GM12864 (cell line): Measurements from ENCODE around the gene CIAPIN1.

Experiments
- DNase-seq: peaks from one replicate; pipeline ENCODE4 v3.0.0-alpha.2; 2011; ENCODE audit warnings: low read depth
- H3K4me3 ChIP-seq: 2 replicates; pipeline ENCODE4 v1.5.1; 2011; ENCODE audit warnings: mild to moderate bottlenecking, low read depth, low read length, control low read depth
- TF ChIP-seq, protein P1 (sequence below): IDR thresholded peaks from 2 replicates; pipeline ENCODE4 v1.5.1; 2011; ENCODE audit warnings: low read depth, mild to moderate bottlenecking, moderate library complexity, low read length, control low read depth, inconsistent platforms; ENCODE audit errors: missing control alignments

The CIAPIN1 gene

DNA sequence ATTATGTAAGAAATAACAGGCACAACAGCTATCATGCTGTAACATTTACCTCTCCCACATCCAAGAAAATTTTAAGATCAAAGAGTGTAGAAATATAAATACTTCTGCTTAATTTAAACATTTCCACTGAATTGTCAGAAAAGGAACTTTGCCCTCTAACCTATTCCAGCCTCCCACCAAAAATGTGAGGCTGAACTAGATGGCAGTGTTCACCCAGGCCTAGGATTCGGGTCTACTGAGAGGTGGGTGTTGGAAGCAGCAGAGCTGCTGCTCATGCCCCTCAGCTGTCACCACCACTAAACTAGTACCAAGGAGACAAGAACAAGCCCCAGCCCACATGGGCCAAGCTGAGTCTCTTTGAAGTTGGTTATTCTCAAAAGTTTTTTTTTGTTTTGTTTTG lies 11.3 kb downstream of the CIAPIN1 start:
- no peak overlapping the region for H3K4me3 ChIP-seq
- no peak for DNase-seq
- TF ChIP-seq, protein P1, sequence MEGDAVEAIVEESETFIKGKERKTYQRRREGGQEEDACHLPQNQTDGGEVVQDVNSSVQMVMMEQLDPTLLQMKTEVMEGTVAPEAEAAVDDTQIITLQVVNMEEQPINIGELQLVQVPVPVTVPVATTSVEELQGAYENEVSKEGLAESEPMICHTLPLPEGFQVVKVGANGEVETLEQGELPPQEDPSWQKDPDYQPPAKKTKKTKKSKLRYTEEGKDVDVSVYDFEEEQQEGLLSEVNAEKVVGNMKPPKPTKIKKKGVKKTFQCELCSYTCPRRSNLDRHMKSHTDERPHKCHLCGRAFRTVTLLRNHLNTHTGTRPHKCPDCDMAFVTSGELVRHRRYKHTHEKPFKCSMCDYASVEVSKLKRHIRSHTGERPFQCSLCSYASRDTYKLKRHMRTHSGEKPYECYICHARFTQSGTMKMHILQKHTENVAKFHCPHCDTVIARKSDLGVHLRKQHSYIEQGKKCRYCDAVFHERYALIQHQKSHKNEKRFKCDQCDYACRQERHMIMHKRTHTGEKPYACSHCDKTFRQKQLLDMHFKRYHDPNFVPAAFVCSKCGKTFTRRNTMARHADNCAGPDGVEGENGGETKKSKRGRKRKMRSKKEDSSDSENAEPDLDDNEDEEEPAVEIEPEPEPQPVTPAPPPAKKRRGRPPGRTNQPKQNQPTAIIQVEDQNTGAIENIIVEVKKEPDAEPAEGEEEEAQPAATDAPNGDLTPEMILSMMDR: no peak

DNA sequence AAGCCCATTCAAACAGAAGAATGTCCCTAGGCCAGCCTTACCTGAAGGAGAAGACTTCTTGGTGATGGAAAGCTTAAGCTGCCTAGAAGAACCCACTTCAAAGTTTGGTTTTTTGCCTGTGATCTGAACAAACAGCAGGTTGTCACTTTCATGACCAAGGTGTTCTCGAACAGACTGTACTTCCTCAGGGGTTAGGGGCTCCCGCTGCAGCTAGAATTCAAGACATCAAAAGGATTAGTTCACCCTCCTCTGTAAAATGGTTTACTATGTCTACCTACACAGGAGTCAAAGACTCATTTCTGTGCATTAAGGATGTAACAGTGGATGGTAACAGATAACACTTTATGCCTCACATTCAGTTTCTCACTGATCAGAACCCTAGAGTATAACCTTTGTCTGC lies 13.2 kb downstream of the CIAPIN1 start:
- TF ChIP-seq, protein P1: no peak
- H3K4me3 ChIP-seq: no peak overlapping the region
- DNase-seq: no peak

DNA sequence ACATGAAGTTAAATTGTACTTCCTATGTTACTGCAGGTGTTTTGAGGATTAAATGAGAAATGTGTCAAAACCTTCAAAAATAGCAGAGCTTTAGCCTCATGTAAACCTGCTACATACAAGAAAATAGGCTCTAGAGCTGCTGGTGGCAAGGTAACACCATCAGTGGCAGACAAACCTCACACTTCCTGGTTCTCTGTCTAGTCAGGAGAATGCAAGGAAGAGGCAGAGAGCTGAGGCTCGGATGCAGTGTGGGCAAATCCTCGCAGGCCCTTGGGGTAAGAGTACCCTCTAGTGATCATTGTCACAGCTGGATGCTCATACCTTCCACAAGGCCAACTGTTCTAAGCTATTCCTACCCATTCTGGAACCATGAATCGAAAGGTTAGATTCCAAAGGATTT lies 14.2 kb downstream of the CIAPIN1 start:
- TF ChIP-seq, protein P1: no peak
- DNase-seq: no peak

DNA sequence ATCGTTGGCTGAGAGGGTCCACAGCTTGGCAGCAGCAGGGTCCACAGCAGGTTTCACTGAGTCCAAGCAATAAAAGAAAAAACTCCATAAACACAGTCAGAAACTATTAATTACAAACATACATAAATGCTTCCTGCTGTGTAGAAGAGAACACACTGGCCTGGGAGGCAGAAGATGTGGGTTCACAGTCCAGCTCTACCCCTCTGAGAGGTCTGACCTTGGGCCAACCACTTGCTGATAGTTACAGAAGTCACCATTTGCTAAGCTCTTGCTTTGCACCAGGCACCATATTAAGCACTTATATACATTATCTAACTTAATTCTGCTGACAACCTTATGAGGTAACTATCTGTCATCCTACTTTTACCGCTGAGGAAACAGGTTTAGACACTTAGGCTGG lies 14.7 kb downstream of the CIAPIN1 start:
- H3K4me3 ChIP-seq: no peak overlapping the region
- DNase-seq: no peak
- TF ChIP-seq, protein P1: no peak

More for the DNA sequence above, 14.2 kb downstream of the CIAPIN1 start:
- no peak overlapping the region for H3K4me3 ChIP-seq

DNA sequence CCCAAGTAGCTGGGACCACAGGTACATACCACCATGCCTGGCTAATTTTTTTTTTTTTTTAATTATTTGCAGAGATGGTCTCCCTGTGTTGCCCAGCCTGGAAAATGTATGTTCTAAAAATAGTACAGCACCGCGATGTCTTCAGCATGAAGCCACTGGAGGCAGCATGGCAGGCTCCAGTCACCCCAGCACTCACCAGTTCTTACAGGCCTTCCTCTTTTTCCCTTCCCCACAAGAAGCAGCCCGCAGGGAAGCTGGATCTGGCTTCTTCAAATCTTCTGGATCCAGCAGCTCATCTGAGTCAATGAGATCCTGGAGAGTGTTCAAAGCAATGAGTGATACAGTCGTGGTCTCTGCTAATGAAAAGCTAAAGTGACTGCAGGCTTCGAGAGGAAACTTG lies 16.2 kb downstream of the CIAPIN1 start:
- TF ChIP-seq, protein P1: no peak
- no peak for DNase-seq
- H3K4me3 ChIP-seq: no peak overlapping the region

DNA sequence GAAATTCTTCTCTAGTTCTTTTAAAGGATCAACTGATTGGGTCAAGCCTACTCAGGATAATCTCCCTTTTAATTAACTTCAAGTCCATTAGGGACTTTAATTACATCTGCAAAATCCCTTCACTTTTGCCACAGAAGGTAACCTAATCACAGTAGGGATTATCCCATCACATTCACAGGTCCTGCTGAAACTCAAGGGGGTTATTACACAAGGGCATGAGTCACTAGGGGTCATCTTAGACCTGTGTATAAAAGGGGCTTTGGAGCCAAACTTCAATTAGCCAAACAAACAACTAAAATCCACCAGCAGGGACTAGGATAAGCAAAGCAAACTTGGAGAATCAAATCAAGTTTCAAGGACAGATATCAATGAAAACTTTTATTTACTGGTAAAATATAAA lies 19.4 kb downstream of the CIAPIN1 start:
- H3K4me3 ChIP-seq: no peak overlapping the region
- TF ChIP-seq, protein P1: no peak
- DNase-seq: no peak

DNA sequence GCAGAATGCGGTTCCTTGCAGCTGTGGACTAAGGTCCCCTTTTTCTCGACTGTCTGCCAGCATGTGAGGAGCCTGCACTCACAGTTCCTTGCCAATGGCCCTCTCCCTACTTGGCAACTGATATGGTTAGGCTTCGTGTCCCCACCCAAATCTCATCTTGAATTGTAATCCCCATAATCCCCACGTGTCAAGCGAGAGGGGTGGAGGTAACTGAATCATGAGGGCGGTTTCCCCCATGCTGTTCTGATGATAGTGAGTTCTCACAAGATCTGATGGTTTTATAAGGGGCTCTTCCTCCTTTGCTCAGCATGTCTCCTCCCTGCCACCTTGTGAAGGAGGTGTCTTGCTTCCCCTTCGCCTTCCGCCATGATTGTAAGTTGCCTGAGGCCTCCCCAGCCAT lies 19.9 kb downstream of the CIAPIN1 start:
- H3K4me3 ChIP-seq: no peak overlapping the region
- TF ChIP-seq, protein P1: no peak
- DNase-seq: no peak
